ENCODE data around the gene EEF1B2. TPM values are rescaled to one million over a fixed set of nuclear protein-coding genes. Genes with fewer than 3 reads are reported as not detected.

EEF1B2 gene
- total and polyA plus RNA-seq, 2 of the 8 experiments (the other 6 are each of a cell fraction or from before 2014, with no cell fraction given), result 504 to 679 TPM

DNA sequence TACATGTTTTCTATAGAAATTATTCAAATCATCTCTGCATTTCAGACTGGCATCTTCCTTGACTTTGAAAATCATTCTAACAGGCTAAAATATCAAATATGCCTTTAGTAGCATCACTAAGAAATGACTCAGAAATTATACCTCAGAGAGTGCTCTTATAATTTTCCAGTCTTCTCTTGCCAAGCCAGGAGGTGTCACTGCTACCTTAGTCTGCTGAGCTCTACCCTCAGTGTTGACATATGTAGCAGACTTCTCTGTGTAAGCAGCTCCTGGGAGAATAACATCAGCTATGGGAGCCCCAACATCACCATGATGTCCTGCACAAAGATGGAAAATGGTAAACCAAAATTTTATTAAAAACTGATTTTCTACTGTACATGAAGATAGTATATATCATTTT lies 32.0 kb upstream of the EEF1B2 start:
- no peak overlapping the region for H2BK12ac ChIP-seq (ENCODE audit: low read depth, low read length)
- H3K79me2 ChIP-seq (ENCODE audit: control insufficient read depth in 1 of 2, insufficient read depth in 2 of 2, low read length in 2 of 2), result no peaks in the 10 kb centered on the region
- H3K9me3 ChIP-seq (ENCODE audit: insufficient read depth in 2 of 2, low read depth in 1 of 2, low read length in 1 of 2), result no peaks in the 10 kb centered on the region
- no peak overlapping the region for H2AFZ ChIP-seq (ENCODE audit: low read length)
- H2AK5ac ChIP-seq (ENCODE audit: low read depth, low read length), result no peak overlapping the region
- peaks cover 9 to 88% (median 48%) of the 10 kb centered on the region in 4 experiments for H3K36me3 ChIP-seq (ENCODE audit: control insufficient read depth in 2 of 4, insufficient read depth in 4 of 4, low read length in 3 of 4)
- no peak overlapping the region for H3K18ac ChIP-seq (ENCODE audit: extremely low read depth, low read length)
- no peaks in the 10 kb centered on the region for H3K23me2 ChIP-seq (ENCODE audit: low read depth, low read length)
- H3K79me1 ChIP-seq (ENCODE audit: low read depth, low read length), result no peaks in the 10 kb centered on the region
- no peak overlapping the region for H3K4ac ChIP-seq (replicated peaks; ENCODE audit: insufficient read length, low read depth, low read length)
- H4K20me1 ChIP-seq (replicated peaks in 1 of 2; ENCODE audit: control insufficient read depth in 1 of 2, insufficient read depth in 2 of 2, low read length in 2 of 2), result no peaks in the 10 kb centered on the region
- no peak overlapping the region for H3K23ac ChIP-seq (ENCODE audit: insufficient read length)
- H3K9ac ChIP-seq (replicated peaks in 1 of 4; ENCODE audit: extremely low read depth in 1 of 4, low read depth in 3 of 4, low read length in 3 of 4), result no peak overlapping the region
- no peak overlapping the region for H4K5ac ChIP-seq (ENCODE audit: insufficient read length, low read depth, low read length)
- DNase-seq (ENCODE audit: low read depth in 1 of 2, low spot score in 2 of 2) (no peak), FAIRE-seq (no peak)
- H3K27ac ChIP-seq (ENCODE audit: low read depth, low read length), result no peak overlapping the region
- no peak overlapping the region for H3K4me2 ChIP-seq (ENCODE audit: insufficient read depth in 1 of 2, low read depth in 2 of 2, low read length in 2 of 2)
- ChIA-PET POLR2A (ENCODE audit: partially characterized antibody) (interaction anchor here (1.2 to 1.3 kb wide), 2 partner anchors 32 to 93 kb away, joined by 3 to 7 read pairs; partner anchors contain the start of genes EEF1B2 and NDUFS1), CTCF (ENCODE audit: partially characterized antibody) (interaction anchor here (1.0 to 1.8 kb wide), 4 partner anchors 11 to 108 kb away, joined by 4 to 7 read pairs (median 4); no protein-coding TSS in a partner anchor)
- no peaks in the 10 kb centered on the region for H3K4me1 ChIP-seq (replicated peaks in 1 of 4; ENCODE audit: control insufficient read depth in 3 of 4, insufficient read depth in 4 of 4, low read length in 3 of 4)
- no peaks in the 10 kb centered on the region for H3K27me3 ChIP-seq (replicated peaks in 1 of 4; ENCODE audit: control insufficient read depth in 3 of 4, extremely low read depth in 1 of 4, insufficient read depth in 3 of 4, low read length in 3 of 4)
- H2BK20ac ChIP-seq (ENCODE audit: low read length), result no peak overlapping the region
- no peak overlapping the region for H3K14ac ChIP-seq (ENCODE audit: insufficient read length)
- no peak overlapping the region for H2BK15ac ChIP-seq (ENCODE audit: low read length)
- H2BK120ac ChIP-seq (replicated peaks; ENCODE audit: low read depth, low read length), result no peak overlapping the region
- H4K91ac ChIP-seq (replicated peaks; ENCODE audit: insufficient read length, low read length), result no peak overlapping the region
- no peak overlapping the region for H3K56ac ChIP-seq (replicated peaks; ENCODE audit: insufficient read length, low read depth, low read length)
- H3K4me3 ChIP-seq (ENCODE audit: extremely low read depth in 1 of 4, insufficient read depth in 2 of 4, low read depth in 3 of 4, low read length in 4 of 4), result no peak overlapping the region
- no peak overlapping the region for H4K8ac ChIP-seq (ENCODE audit: extremely low read depth, insufficient read depth, low read length)
- no peak overlapping the region for H2BK5ac ChIP-seq (ENCODE audit: low read depth, low read length)
- TF ChIP-seq CTCF (IDR thresholded peaks at IDR 0.05; ENCODE audit: control extremely low read depth in 1 of 3, insufficient read depth in 1 of 3, low read depth in 1 of 3, low read length in 3 of 3) (peak in 1 of 3 experiments; percentile 11; a peak in 1 of 4 replicates), BRCA1 (IDR thresholded peaks at IDR 0.05; ENCODE audit: low read depth, low read length) (no peak), MAFK (IDR thresholded peaks at IDR 0.05; ENCODE audit: low read depth, low read length) (no peak), GTF2F1 (IDR thresholded peaks at IDR 0.05; ENCODE audit: borderline replicate concordance, low read depth, low read length) (no peak), ZNF274 (IDR thresholded peaks at IDR 0.05; ENCODE audit: borderline replicate concordance, extremely low read depth, low read length) (no peak), CBX5 (IDR thresholded peaks at IDR 0.05; ENCODE audit: low read depth, low read length) (no peak), RXRA (IDR thresholded peaks at IDR 0.05; ENCODE audit: insufficient read depth, low read depth, low read length) (no peak), FOSL1 (IDR thresholded peaks at IDR 0.05; ENCODE audit: insufficient read depth, low read depth, low read length) (no peak), EGR1 (IDR thresholded peaks at IDR 0.05; ENCODE audit: borderline replicate concordance, low read depth, low read length) (no peak), RAD21 (IDR thresholded peaks at IDR 0.05 in 1 of 2, conservative IDR thresholded peaks at IDR 0.05 in 1 of 2; ENCODE audit: low read depth in 2 of 2, low read length in 2 of 2) (peak; percentile 32 to 41), POLR2A (IDR thresholded peaks at IDR 0.05; ENCODE audit: control extremely low read depth in 1 of 2, low read depth in 2 of 2, low read length in 2 of 2) (no peak), NANOG (IDR thresholded peaks at IDR 0.05; ENCODE audit: insufficient read depth, low read depth, low read length, poor library complexity, severe bottlenecking) (no peak), SP4 (IDR thresholded peaks at IDR 0.05; ENCODE audit: low read length) (no peak)

All from H1 (cell line).